Measurements from ENCODE around the gene RASGRF1.

The RASGRF1 gene

GRCh38 chr15:79084308-79084968, 6.1 kb downstream of the RASGRF1 start:
- H3K4me1 ChIP-seq (ENCODE audit: control insufficient read depth, insufficient read depth, low read length), result peaks cover 5% of the 10 kb centered on the region
- no peak overlapping the region for H3K4me3 ChIP-seq (ENCODE audit: insufficient read depth, low read depth, low read length)
- H3K36me3 ChIP-seq (ENCODE audit: control insufficient read depth, insufficient read depth, low read length), result no peaks in the 10 kb centered on the region
- no peak overlapping the region for H3K27ac ChIP-seq (ENCODE audit: insufficient read depth, low read depth, low read length, poor library complexity, severe bottlenecking)
- peaks cover 58% of the 10 kb centered on the region for H3K27me3 ChIP-seq (ENCODE audit: control insufficient read depth, insufficient read depth, low read length, poor library complexity, severe bottlenecking)
- H3K9me3 ChIP-seq (ENCODE audit: control insufficient read depth, low read length), result no peaks in the 10 kb centered on the region
- 81 to 82% methylated on average over 14 of the region's 14 CpGs for WGBS, 2 experiments

DNA sequence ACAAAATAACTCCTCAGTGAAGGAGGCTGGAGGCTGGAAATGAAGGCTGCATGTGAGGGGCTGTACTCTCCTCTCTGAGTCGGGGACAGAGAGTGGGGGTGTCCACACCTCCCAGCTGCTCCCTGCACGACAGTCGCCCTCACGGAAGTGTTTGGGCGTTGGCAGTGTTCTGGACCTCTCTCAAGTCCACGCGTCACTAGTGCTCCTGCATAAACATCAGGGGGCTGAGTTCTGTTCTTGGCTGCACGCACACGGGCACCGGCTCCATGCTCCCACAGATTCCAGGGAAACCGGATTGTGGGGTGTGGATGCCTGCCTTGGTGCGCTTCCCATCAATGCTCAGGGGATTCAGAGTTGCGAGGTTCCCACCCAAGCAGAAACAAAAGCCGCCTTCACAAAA, 7.4 kb downstream of the RASGRF1 start:
- Histone ChIP-seq H3K36me3 (ENCODE audit: control insufficient read depth, insufficient read depth, low read length) (no peaks in the 10 kb centered on the region), H3K9me3 (ENCODE audit: control insufficient read depth, low read length) (no peaks in the 10 kb centered on the region), H3K4me1 (ENCODE audit: control insufficient read depth, insufficient read depth, low read length) (peaks cover 5% of the 10 kb centered on the region), H3K4me3 (ENCODE audit: insufficient read depth, low read depth, low read length) (no peak overlapping the region), H3K27ac (ENCODE audit: insufficient read depth, low read depth, low read length, poor library complexity, severe bottlenecking) (no peak overlapping the region), H3K27me3 (ENCODE audit: control insufficient read depth, insufficient read depth, low read length, poor library complexity, severe bottlenecking) (peaks cover 45% of the 10 kb centered on the region)
- WGBS, 2 experiments, result 92% methylated on average over 14 of the region's 14 CpGs

DNA sequence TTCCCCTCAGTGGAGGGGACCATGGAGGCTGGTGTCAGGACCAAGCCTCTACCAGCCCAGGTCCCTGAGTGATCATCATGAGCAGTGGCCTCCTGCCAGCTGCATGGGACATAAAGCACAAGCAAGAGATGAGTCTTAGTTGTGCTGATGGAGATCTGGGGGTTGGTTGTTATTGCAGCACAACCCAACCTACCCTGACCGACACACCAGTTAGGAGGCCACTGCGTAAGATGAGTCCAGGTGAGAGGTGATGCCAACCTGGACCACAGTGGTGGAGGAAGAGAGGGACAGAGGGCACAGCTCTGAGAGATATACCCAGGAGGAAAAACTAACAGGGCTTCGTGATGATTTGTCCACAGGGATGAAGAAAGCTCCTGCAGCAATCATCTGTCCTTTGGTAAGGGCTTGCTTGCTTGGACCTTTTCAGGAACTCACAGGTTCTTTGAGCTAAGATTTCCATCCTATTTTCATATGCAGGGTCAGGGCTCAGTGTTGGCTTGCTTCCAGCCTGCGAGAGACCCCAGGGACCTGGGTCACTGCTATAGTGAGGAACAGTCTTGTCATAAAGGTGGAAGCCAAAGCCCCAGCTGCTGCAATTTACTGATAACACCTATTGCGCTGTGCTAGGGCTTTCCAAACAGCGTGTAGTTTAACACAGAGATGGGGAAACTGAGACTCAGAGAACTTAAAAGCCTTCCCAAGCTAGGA, 8.1 kb downstream of the RASGRF1 start:
- Histone ChIP-seq H3K36me3 (ENCODE audit: control insufficient read depth, insufficient read depth, low read length) (no peaks in the 10 kb centered on the region), H3K9me3 (ENCODE audit: control insufficient read depth, low read length) (no peaks in the 10 kb centered on the region), H3K4me3 (ENCODE audit: insufficient read depth, low read depth, low read length) (no peak overlapping the region), H3K27me3 (ENCODE audit: control insufficient read depth, insufficient read depth, low read length, poor library complexity, severe bottlenecking) (peaks cover 39% of the 10 kb centered on the region), H3K4me1 (ENCODE audit: control insufficient read depth, insufficient read depth, low read length) (peaks cover 5% of the 10 kb centered on the region), H3K27ac (ENCODE audit: insufficient read depth, low read depth, low read length, poor library complexity, severe bottlenecking) (no peak overlapping the region)
- WGBS, 2 experiments, result 85 to 86% methylated on average over 6 of the region's 6 CpGs

GRCh38 chr15:79078763-79079410, 11.7 kb downstream of the RASGRF1 start:
- no peak overlapping the region for H3K27ac ChIP-seq (ENCODE audit: insufficient read depth, low read depth, low read length, poor library complexity, severe bottlenecking)
- H3K36me3 ChIP-seq (ENCODE audit: control insufficient read depth, insufficient read depth, low read length), result no peaks in the 10 kb centered on the region
- H3K4me1 ChIP-seq (ENCODE audit: control insufficient read depth, insufficient read depth, low read length), result peaks cover 5% of the 10 kb centered on the region
- H3K27me3 ChIP-seq (ENCODE audit: control insufficient read depth, insufficient read depth, low read length, poor library complexity, severe bottlenecking), result peaks cover 4% of the 10 kb centered on the region
- 88 to 90% methylated on average over 10 to 11 of the region's 11 CpGs for WGBS, 2 experiments
- no peaks in the 10 kb centered on the region for H3K9me3 ChIP-seq (ENCODE audit: control insufficient read depth, low read length)
- H3K4me3 ChIP-seq (ENCODE audit: insufficient read depth, low read depth, low read length), result no peak overlapping the region

GRCh38 chr15:79078003-79078402, 12.6 kb downstream of the RASGRF1 start:
- Histone ChIP-seq H3K27me3 (ENCODE audit: control insufficient read depth, insufficient read depth, low read length, poor library complexity, severe bottlenecking) (no peaks in the 10 kb centered on the region), H3K4me1 (ENCODE audit: control insufficient read depth, insufficient read depth, low read length) (peaks cover 5% of the 10 kb centered on the region), H3K4me3 (ENCODE audit: insufficient read depth, low read depth, low read length) (no peak overlapping the region), H3K9me3 (ENCODE audit: control insufficient read depth, low read length) (no peaks in the 10 kb centered on the region), H3K36me3 (ENCODE audit: control insufficient read depth, insufficient read depth, low read length) (no peaks in the 10 kb centered on the region), H3K27ac (ENCODE audit: insufficient read depth, low read depth, low read length, poor library complexity, severe bottlenecking) (no peak overlapping the region)
- 90 to 97% methylated on average over 4 to 5 of the region's 5 CpGs for WGBS, 2 experiments

DNA sequence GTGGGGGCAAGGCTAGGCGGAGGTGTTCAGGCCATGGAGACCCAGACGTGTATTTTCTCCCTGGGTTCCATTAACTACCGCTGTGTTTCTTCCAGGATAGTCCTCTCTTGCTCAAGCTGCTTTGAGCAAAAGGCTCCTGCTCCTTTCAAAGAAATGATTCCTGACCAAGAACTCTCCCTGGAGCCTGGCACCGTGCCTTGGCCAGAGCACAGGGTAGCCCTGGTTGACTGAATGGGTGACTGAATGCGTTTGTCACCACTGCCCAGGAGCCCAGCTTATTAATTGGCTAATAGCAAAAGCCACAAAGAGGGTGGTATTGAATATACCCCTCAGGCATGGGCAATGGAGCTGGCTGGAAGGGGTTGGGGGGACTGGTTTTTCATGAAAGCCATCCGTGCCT, 13.9 kb downstream of the RASGRF1 start:
- Histone ChIP-seq H3K36me3 (ENCODE audit: control insufficient read depth, insufficient read depth, low read length) (no peaks in the 10 kb centered on the region), H3K27me3 (ENCODE audit: control insufficient read depth, insufficient read depth, low read length, poor library complexity, severe bottlenecking) (no peaks in the 10 kb centered on the region), H3K27ac (ENCODE audit: insufficient read depth, low read depth, low read length, poor library complexity, severe bottlenecking) (no peak overlapping the region), H3K9me3 (ENCODE audit: control insufficient read depth, low read length) (no peaks in the 10 kb centered on the region), H3K4me1 (ENCODE audit: control insufficient read depth, insufficient read depth, low read length) (peaks cover 5% of the 10 kb centered on the region), H3K4me3 (ENCODE audit: insufficient read depth, low read depth, low read length) (no peak overlapping the region)
- WGBS, 2 experiments, result 78 to 79% methylated on average over 6 of the region's 6 CpGs

GRCh38 chr15:79075256-79075655, 15.3 kb downstream of the RASGRF1 start:
- H3K27ac ChIP-seq (ENCODE audit: insufficient read depth, low read depth, low read length, poor library complexity, severe bottlenecking), result no peak overlapping the region
- no peaks in the 10 kb centered on the region for H3K4me1 ChIP-seq (ENCODE audit: control insufficient read depth, insufficient read depth, low read length)
- H3K9me3 ChIP-seq (ENCODE audit: control insufficient read depth, low read length), result no peaks in the 10 kb centered on the region
- no peak overlapping the region for H3K4me3 ChIP-seq (ENCODE audit: insufficient read depth, low read depth, low read length)
- no peaks in the 10 kb centered on the region for H3K27me3 ChIP-seq (ENCODE audit: control insufficient read depth, insufficient read depth, low read length, poor library complexity, severe bottlenecking)
- no peaks in the 10 kb centered on the region for H3K36me3 ChIP-seq (ENCODE audit: control insufficient read depth, insufficient read depth, low read length)
- WGBS, 2 experiments, result 94 to 99% methylated on average over 2 of the region's 2 CpGs

- no peaks in the 10 kb centered on the region for H3K4me1 ChIP-seq (ENCODE audit: control insufficient read depth, insufficient read depth, low read length)
- 93 to 95% methylated on average over 9 of the region's 9 CpGs for WGBS, 2 experiments
- no peaks in the 10 kb centered on the region for H3K36me3 ChIP-seq (ENCODE audit: control insufficient read depth, insufficient read depth, low read length)
- H3K9me3 ChIP-seq (ENCODE audit: control insufficient read depth, low read length), result no peaks in the 10 kb centered on the region
- H3K4me3 ChIP-seq (ENCODE audit: insufficient read depth, low read depth, low read length), result no peak overlapping the region
- peaks cover 5% of the 10 kb centered on the region for H3K27me3 ChIP-seq (ENCODE audit: control insufficient read depth, insufficient read depth, low read length, poor library complexity, severe bottlenecking)
- no peak overlapping the region for H3K27ac ChIP-seq (ENCODE audit: insufficient read depth, low read depth, low read length, poor library complexity, severe bottlenecking)
Observed at GRCh38 chr15:79073336-79073735, 17.2 kb downstream of the RASGRF1 start.

- Histone ChIP-seq H3K4me3 (ENCODE audit: insufficient read depth, low read depth, low read length) (no peak overlapping the region), H3K27ac (ENCODE audit: insufficient read depth, low read depth, low read length, poor library complexity, severe bottlenecking) (no peak overlapping the region), H3K36me3 (ENCODE audit: control insufficient read depth, insufficient read depth, low read length) (no peaks in the 10 kb centered on the region), H3K27me3 (ENCODE audit: control insufficient read depth, insufficient read depth, low read length, poor library complexity, severe bottlenecking) (peaks cover 5% of the 10 kb centered on the region), H3K9me3 (ENCODE audit: control insufficient read depth, low read length) (no peaks in the 10 kb centered on the region), H3K4me1 (ENCODE audit: control insufficient read depth, insufficient read depth, low read length) (no peaks in the 10 kb centered on the region)
- 97 to 100% methylated on average over 3 of the region's 3 CpGs for WGBS, 2 experiments
Observed at GRCh38 chr15:79071901-79072300, 18.7 kb downstream of the RASGRF1 start.

- 85 to 97% methylated on average over 2 of the region's 2 CpGs for whole genome bisulfite sequencing, 2 experiments
- H3K36me3 ChIP-seq (ENCODE audit: control insufficient read depth, insufficient read depth, low read length), result no peaks in the 10 kb centered on the region
- H3K9me3 ChIP-seq (ENCODE audit: control insufficient read depth, low read length), result no peaks in the 10 kb centered on the region
- no peak overlapping the region for H3K27ac ChIP-seq (ENCODE audit: insufficient read depth, low read depth, low read length, poor library complexity, severe bottlenecking)
- no peaks in the 10 kb centered on the region for H3K4me1 ChIP-seq (ENCODE audit: control insufficient read depth, insufficient read depth, low read length)
- H3K27me3 ChIP-seq (ENCODE audit: control insufficient read depth, insufficient read depth, low read length, poor library complexity, severe bottlenecking), result peaks cover 26% of the 10 kb centered on the region
- H3K4me3 ChIP-seq (ENCODE audit: insufficient read depth, low read depth, low read length), result no peak overlapping the region
Observed at GRCh38 chr15:79068790-79069189, 21.8 kb downstream of the RASGRF1 start.

All from ectodermal cell (in vitro differentiated cells).